CD4-positive, alpha-beta T cell treated with Interleukin-17A for 1 hour (primary cell): ENCODE results near the gene IL4R.

Experiments
- DNase-seq: peaks from one replicate; pipeline ENCODE4 v3.0.0-alpha.2; 2020

IL4R gene

GRCh38 chr16:27289669-27290068, 24.1 kb upstream of the IL4R start:
- no peak for DNase-seq

GRCh38 chr16:27290562-27290961, 23.2 kb upstream of the IL4R start:
- no peak for DNase-seq

- DNase-seq, result no peak
Measured at GRCh38 chr16:27291106-27291505, 22.7 kb upstream of the IL4R start.

- no peak for DNase-seq
Measured at GRCh38 chr16:27291722-27292240, 22.0 kb upstream of the IL4R start.

- DNase-seq, result no peak
Measured at GRCh38 chr16:27293343-27293742, 20.4 kb upstream of the IL4R start.

GRCh38 chr16:27298132-27298531, 15.6 kb upstream of the IL4R start:
- no peak for DNase-seq

GRCh38 chr16:27301236-27301861, 12.4 kb upstream of the IL4R start:
- DNase-seq, result no peak

- DNase-seq, result no peak
Measured at GRCh38 chr16:27302126-27302525, 11.6 kb upstream of the IL4R start.

GRCh38 chr16:27303256-27304100, 10.3 kb upstream of the IL4R start:
- no peak for DNase-seq

- no peak for DNase-seq
Measured at GRCh38 chr16:27304102-27304501, 9.7 kb upstream of the IL4R start.

GRCh38 chr16:27304881-27305745, 8.7 kb upstream of the IL4R start:
- DNase-seq, result no peak

GRCh38 chr16:27305839-27306442, 7.8 kb upstream of the IL4R start:
- no peak for DNase-seq

- no peak for DNase-seq
Measured at GRCh38 chr16:27308792-27309191, 5.0 kb upstream of the IL4R start.

GRCh38 chr16:27310576-27311447, 3.0 kb upstream of the IL4R start:
- DNase-seq, result no peak

- no peak for DNase-seq
Measured at GRCh38 chr16:27311448-27311830, 2.3 kb upstream of the IL4R start.

GRCh38 chr16:27311897-27312303, 1.9 kb upstream of the IL4R start:
- no peak for DNase-seq

- no peak for DNase-seq
Measured at GRCh38 chr16:27312580-27313421, 973 bp upstream of the IL4R start.

- DNase-seq, result peak; percentile 65
Measured at GRCh38 chr16:27314161-27314723, 468 bp downstream of the IL4R start.

GRCh38 chr16:27314986-27315332, 1.2 kb downstream of the IL4R start:
- no peak for DNase-seq

- peak; percentile 55 for DNase-seq
Measured at GRCh38 chr16:27315333-27316037, 1.7 kb downstream of the IL4R start.
